HepG2 (cell line): ENCODE results near the gene ZBTB48. TPM values are rescaled to one million over a fixed set of nuclear protein-coding genes. Genes with fewer than 3 reads are reported as not detected.

Experiments used
- GFI1 ChIP-seq: sonication (generic); formaldehyde crosslinking; IDR thresholded peaks from 2 replicates; pipeline ENCODE4 v1.5.0; 2020; ENCODE audit warnings: missing genetic modification reagents, mild to moderate bottlenecking, borderline replicate concordance
- HNRNPUL1 ChIP-seq: fragments of 200-400 bp; formaldehyde crosslinking; IDR thresholded peaks from 2 replicates; pipeline ENCODE4 v1.6.1; 2017; ENCODE audit warnings: low read depth, mild to moderate bottlenecking, low read length, moderate library complexity
- JUND ChIP-seq: sonication (generic); formaldehyde crosslinking; IDR thresholded peaks from 2 replicates; pipeline ENCODE4 v1.8.0; 2022; ENCODE audit warnings: mild to moderate bottlenecking, missing genetic modification reagents
- KDM5B ChIP-seq: sonication (generic); formaldehyde crosslinking; IDR thresholded peaks from 2 replicates; pipeline ENCODE4 v1.4.0; 2020; ENCODE audit warnings: missing genetic modification reagents, mild to moderate bottlenecking, borderline replicate concordance
- PAX8 ChIP-seq: sonication (generic); formaldehyde crosslinking; IDR thresholded peaks from 2 replicates; pipeline ENCODE4 v1.8.0; 2022; ENCODE audit warnings: mild to moderate bottlenecking, missing genetic modification reagents, borderline replicate concordance
- RNF2 ChIP-seq: fragments of 450-650 bp; conservative IDR thresholded peaks from 2 replicates; pipeline ENCODE4 v1.6.1; 2016; ENCODE audit warnings: low read depth
- SIX1 ChIP-seq: sonication (generic); formaldehyde crosslinking; IDR thresholded peaks from 2 replicates; pipeline ENCODE4 v1.4.0; 2020; ENCODE audit warnings: missing genetic modification reagents, borderline replicate concordance
- SMAD9 ChIP-seq: sonication (generic); formaldehyde crosslinking; IDR thresholded peaks from 2 replicates; pipeline ENCODE4 v1.5.1; 2020; ENCODE audit warnings: mild to moderate bottlenecking, missing genetic modification reagents
- ZBTB1 ChIP-seq: sonication (generic); formaldehyde crosslinking; IDR thresholded peaks from 2 replicates; pipeline ENCODE4 v1.4.0; 2020; ENCODE audit warnings: missing genetic modification reagents, borderline replicate concordance
- ZFYVE20 ChIP-seq: sonication (generic); formaldehyde crosslinking; IDR thresholded peaks from 2 replicates; pipeline ENCODE4 v1.8.0; 2023; ENCODE audit warnings: low read depth, mild to moderate bottlenecking, moderate library complexity, missing genetic modification reagents, borderline replicate concordance
- ZNF121 ChIP-seq: sonication (generic); formaldehyde crosslinking; IDR thresholded peaks from 2 replicates; pipeline ENCODE4 v1.5.0; 2020; ENCODE audit warnings: mild to moderate bottlenecking, missing genetic modification reagents
- ZNF343 ChIP-seq: sonication (generic); formaldehyde crosslinking; IDR thresholded peaks from 2 replicates; pipeline ENCODE4 v1.4.0; 2020; ENCODE audit warnings: mild to moderate bottlenecking, missing genetic modification reagents
- ZNF614 ChIP-seq: IDR thresholded peaks from 2 replicates; pipeline ENCODE4 v1.6.1; 2018; ENCODE audit warnings: missing biosample characterization, missing genetic modification reagents, inconsistent platforms, borderline replicate concordance
- ZNF720 ChIP-seq: sonication (generic); formaldehyde crosslinking; IDR thresholded peaks from 2 replicates; pipeline ENCODE4 v1.4.0; 2020; ENCODE audit warnings: missing genetic modification reagents
- ZSCAN29 ChIP-seq: sonication (generic); formaldehyde crosslinking; conservative IDR thresholded peaks from 2 replicates; pipeline ENCODE4 v1.4.0; 2020; ENCODE audit warnings: mild to moderate bottlenecking, missing genetic modification reagents
- polyA plus RNA-seq, 8 experiments: library from polyadenylated mRNA; depleted of rRNA in 3 of 8; stranded (reverse) in 7 of 8; unstranded in 1 of 8; fragments of >200 nt; fragmentation: Illumina TruSeq in 4 of 8; extraction: Trizol in 4 of 8; gene quantifications; 2 replicates each; pipeline versions ENCODE4 v1.2.1 to v1.2.3, GENCODE V29; 2011 to 2016; ENCODE audit warnings: low read depth in 4 of 8, missing spikeins in 1 of 8, mixed read lengths in 1 of 8; ENCODE audit not compliant: insufficient read depth in 1 of 8
- total RNA-seq, 5 experiments: library from RNA; depleted of rRNA; stranded (reverse); fragments of >200 nt; fragmentation: Illumina TruSeq; extraction: Trizol; gene quantifications; 2 replicates each; pipeline ENCODE4 v1.2.3, GENCODE V29; 2016; ENCODE audit warnings: low read depth in 1 of 5
- TF ChIP-seq, protein P1 (sequence below): sonication (generic); formaldehyde crosslinking; IDR thresholded peaks from 2 replicates; pipeline ENCODE4 v1.4.0; 2020; ENCODE audit warnings: low read depth, mild to moderate bottlenecking, missing genetic modification reagents
- TF ChIP-seq, protein P2 (sequence below): sonication (generic); formaldehyde crosslinking; IDR thresholded peaks from 2 replicates; pipeline ENCODE4 v1.9.0; 2021; ENCODE audit warnings: missing genetic modification reagents, mild to moderate bottlenecking, borderline replicate concordance
- TF ChIP-seq, protein P3 (sequence below): sonication (generic); formaldehyde crosslinking; IDR thresholded peaks from 2 replicates; pipeline ENCODE4 v1.9.0; 2021; ENCODE audit warnings: missing genetic modification reagents, borderline replicate concordance
- TF ChIP-seq, protein P4 (sequence below): sonication (generic); formaldehyde crosslinking; IDR thresholded peaks from 2 replicates; pipeline ENCODE4 v1.4.0; 2020; ENCODE audit warnings: mild to moderate bottlenecking, missing genetic modification reagents
- TF ChIP-seq, protein P5 (sequence below): sonication (generic); formaldehyde crosslinking; IDR thresholded peaks from 2 replicates; pipeline ENCODE4 v1.8.1; 2023; ENCODE audit warnings: mild to moderate bottlenecking, inconsistent platforms, moderate library complexity, missing genetic modification reagents, borderline replicate concordance
- TF ChIP-seq, protein P6 (sequence below): sonication (generic); formaldehyde crosslinking; IDR thresholded peaks from 2 replicates; pipeline ENCODE4 v1.4.0; 2020; ENCODE audit warnings: missing genetic modification reagents

ZBTB48 gene
- total and polyA plus RNA-seq, 2 of the 13 experiments (the other 11 are each of a cell fraction or from before 2014, with no cell fraction given) = 13.0 to 17.1 TPM

DNA sequence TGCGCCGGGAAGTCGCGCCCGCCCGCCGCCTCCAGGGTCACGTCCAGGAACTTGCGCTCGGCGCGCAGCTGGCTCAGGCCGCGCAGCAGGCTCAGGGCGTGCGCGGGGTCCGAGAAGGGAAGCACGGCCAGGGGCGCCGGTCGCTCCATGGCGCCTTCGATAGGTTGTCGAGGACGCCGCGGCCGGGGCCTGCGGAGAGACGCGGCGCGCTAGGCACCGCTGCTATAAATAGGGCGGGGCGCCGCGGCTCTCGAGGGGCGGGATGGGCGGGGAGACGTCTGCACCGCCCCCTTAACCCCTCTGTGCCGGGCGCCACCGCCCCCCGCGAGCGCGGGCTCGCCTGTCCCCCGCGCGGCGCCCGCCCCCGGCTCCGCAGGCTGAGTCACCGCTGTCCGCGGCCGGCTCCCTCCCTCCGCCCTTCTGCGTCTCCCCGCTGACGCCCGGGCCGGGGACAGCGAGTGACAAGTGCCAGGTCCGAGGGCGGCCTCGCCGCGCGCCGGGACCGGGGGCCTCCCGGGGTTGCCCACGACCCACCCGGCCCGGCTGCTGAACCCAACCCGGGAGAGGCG is 23.0 kb downstream of the ZBTB48 start, which contains the start of gene KLHL21 (continued):
- TF ChIP-seq, protein P1, sequence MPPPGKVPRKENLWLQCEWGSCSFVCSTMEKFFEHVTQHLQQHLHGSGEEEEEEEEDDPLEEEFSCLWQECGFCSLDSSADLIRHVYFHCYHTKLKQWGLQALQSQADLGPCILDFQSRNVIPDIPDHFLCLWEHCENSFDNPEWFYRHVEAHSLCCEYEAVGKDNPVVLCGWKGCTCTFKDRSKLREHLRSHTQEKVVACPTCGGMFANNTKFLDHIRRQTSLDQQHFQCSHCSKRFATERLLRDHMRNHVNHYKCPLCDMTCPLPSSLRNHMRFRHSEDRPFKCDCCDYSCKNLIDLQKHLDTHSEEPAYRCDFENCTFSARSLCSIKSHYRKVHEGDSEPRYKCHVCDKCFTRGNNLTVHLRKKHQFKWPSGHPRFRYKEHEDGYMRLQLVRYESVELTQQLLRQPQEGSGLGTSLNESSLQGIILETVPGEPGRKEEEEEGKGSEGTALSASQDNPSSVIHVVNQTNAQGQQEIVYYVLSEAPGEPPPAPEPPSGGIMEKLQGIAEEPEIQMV (CRISPR knock-in tag) = no peak; the same call in none of the 2 replicates
- TF ChIP-seq, protein P2, sequence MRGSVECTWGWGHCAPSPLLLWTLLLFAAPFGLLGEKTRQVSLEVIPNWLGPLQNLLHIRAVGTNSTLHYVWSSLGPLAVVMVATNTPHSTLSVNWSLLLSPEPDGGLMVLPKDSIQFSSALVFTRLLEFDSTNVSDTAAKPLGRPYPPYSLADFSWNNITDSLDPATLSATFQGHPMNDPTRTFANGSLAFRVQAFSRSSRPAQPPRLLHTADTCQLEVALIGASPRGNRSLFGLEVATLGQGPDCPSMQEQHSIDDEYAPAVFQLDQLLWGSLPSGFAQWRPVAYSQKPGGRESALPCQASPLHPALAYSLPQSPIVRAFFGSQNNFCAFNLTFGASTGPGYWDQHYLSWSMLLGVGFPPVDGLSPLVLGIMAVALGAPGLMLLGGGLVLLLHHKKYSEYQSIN = no peak
- TF ChIP-seq ZNF121 (CRISPR knock-in tag) (peak; percentile 10; the same call in 1 of the 2 replicates), ZSCAN29 (CRISPR knock-in tag) (no peak; the same call in 1 of the 2 replicates), RNF2 (no peak), ZBTB1 (no peak), ZNF343 (CRISPR knock-in tag) (no peak), KDM5B (CRISPR knock-in tag) (no peak; the same call in none of the 2 replicates), SIX1 (no peak), ZNF720 (CRISPR knock-in tag) (no peak), GFI1 (0 out of 2 replicates have a peak, but pooled peaks have one; percentile 48), JUND (CRISPR knock-in tag) (no peak; the same call in 1 of the 2 replicates), SMAD9 (CRISPR knock-in tag) (no peak), PAX8 (CRISPR knock-in tag) (peak; percentile 91; the same call in 1 of the 2 replicates), ZNF614 (no peak), ZFYVE20 (CRISPR knock-in tag) (no peak), HNRNPUL1 (no peak)
- TF ChIP-seq, protein P3, sequence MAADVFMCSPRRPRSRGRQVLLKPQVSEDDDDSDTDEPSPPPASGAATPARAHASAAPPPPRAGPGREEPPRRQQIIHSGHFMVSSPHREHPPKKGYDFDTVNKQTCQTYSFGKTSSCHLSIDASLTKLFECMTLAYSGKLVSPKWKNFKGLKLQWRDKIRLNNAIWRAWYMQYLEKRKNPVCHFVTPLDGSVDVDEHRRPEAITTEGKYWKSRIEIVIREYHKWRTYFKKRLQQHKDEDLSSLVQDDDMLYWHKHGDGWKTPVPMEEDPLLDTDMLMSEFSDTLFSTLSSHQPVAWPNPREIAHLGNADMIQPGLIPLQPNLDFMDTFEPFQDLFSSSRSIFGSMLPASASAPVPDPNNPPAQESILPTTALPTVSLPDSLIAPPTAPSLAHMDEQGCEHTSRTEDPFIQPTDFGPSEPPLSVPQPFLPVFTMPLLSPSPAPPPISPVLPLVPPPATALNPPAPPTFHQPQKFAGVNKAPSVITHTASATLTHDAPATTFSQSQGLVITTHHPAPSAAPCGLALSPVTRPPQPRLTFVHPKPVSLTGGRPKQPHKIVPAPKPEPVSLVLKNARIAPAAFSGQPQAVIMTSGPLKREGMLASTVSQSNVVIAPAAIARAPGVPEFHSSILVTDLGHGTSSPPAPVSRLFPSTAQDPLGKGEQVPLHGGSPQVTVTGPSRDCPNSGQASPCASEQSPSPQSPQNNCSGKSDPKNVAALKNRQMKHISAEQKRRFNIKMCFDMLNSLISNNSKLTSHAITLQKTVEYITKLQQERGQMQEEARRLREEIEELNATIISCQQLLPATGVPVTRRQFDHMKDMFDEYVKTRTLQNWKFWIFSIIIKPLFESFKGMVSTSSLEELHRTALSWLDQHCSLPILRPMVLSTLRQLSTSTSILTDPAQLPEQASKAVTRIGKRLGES = no peak
- TF ChIP-seq, protein P4, sequence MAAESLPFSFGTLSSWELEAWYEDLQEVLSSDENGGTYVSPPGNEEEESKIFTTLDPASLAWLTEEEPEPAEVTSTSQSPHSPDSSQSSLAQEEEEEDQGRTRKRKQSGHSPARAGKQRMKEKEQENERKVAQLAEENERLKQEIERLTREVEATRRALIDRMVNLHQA (CRISPR knock-in tag) = no peak
- TF ChIP-seq, protein P5, sequence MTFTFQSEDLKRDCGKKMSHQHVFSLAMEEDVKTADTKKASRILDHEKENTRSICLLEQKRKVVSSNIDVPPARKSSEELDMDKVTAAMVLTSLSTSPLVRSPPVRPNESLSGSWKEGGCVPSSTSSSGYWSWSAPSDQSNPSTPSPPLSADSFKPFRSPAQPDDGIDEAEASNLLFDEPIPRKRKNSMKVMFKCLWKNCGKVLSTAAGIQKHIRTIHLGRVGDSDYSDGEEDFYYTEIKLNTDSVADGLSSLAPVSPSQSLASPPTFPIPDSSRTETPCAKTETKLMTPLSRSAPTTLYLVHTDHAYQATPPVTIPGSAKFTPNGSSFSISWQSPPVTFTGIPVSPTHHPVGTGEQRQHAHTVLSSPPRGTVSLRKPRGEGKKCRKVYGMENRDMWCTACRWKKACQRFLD (CRISPR knock-in tag) = no peak
- TF ChIP-seq, protein P6, sequence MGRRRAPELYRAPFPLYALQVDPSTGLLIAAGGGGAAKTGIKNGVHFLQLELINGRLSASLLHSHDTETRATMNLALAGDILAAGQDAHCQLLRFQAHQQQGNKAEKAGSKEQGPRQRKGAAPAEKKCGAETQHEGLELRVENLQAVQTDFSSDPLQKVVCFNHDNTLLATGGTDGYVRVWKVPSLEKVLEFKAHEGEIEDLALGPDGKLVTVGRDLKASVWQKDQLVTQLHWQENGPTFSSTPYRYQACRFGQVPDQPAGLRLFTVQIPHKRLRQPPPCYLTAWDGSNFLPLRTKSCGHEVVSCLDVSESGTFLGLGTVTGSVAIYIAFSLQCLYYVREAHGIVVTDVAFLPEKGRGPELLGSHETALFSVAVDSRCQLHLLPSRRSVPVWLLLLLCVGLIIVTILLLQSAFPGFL (CRISPR knock-in tag) = no peak
